ENCODE results near the gene C11orf97.
"Not testable (repeated sequence)": the region's sequence is repeated elsewhere in the genome, so short reads cannot be mapped to it uniquely, and the experiment has no call there.

GRCh38 chr11:94506513-94506912, 5.7 kb upstream of the C11orf97 start:
- not testable (repeated sequence) for TF ChIP-seq CTCF, POLR2A (IDR thresholded peaks at IDR 0.05)
